HepG2 (cell line): ENCODE measurements around the gene SLC26A2. TPM values are rescaled to one million over a fixed set of nuclear protein-coding genes. Genes with fewer than 3 reads are reported as not detected.

ENCODE experiments used
- ATF2 ChIP-seq: sonication (generic); formaldehyde crosslinking; IDR thresholded peaks from 2 replicates; pipeline ENCODE4 v1.4.0; 2020; ENCODE audit warnings: missing genetic modification reagents
- ATM ChIP-seq: fragments of 450-650 bp; IDR thresholded peaks from 2 replicates; pipeline ENCODE4 v1.7.1; 2017; ENCODE audit warnings: mild to moderate bottlenecking, borderline replicate concordance
- FOXC1 ChIP-seq: sonication (generic); formaldehyde crosslinking; IDR thresholded peaks from 2 replicates; pipeline ENCODE4 v1.8.0; 2022; ENCODE audit warnings: mild to moderate bottlenecking, missing genetic modification reagents, borderline replicate concordance
- HOXD1 ChIP-seq: sonication (generic); formaldehyde crosslinking; IDR thresholded peaks from 2 replicates; pipeline ENCODE4 v1.5.0; 2020; ENCODE audit warnings: missing genetic modification reagents
- IKZF5 ChIP-seq: IDR thresholded peaks from 2 replicates; pipeline ENCODE4 v1.6.1; 2018; ENCODE audit warnings: missing genetic modification reagents, mild to moderate bottlenecking, missing compliant biosample characterization
- MLX ChIP-seq: IDR thresholded peaks from 2 replicates; pipeline ENCODE4 v1.6.1; 2016
- MYC ChIP-seq: sonication (generic); formaldehyde crosslinking; IDR thresholded peaks from 2 replicates; pipeline ENCODE4 v1.9.0; 2021; ENCODE audit warnings: missing genetic modification reagents, borderline replicate concordance
- PRMT3 ChIP-seq: sonication (generic); formaldehyde crosslinking; IDR thresholded peaks from 2 replicates; pipeline ENCODE4 v1.8.1; 2022; ENCODE audit warnings: low read depth, mild to moderate bottlenecking, moderate library complexity, missing genetic modification reagents, borderline replicate concordance
- SNAPC5 ChIP-seq: sonication (generic); formaldehyde crosslinking; IDR thresholded peaks from 2 replicates; pipeline ENCODE4 v1.8.1; 2023; ENCODE audit warnings: mild to moderate bottlenecking, missing genetic modification reagents, borderline replicate concordance
- TARDBP ChIP-seq: sonication (generic); formaldehyde crosslinking; IDR thresholded peaks from 2 replicates; pipeline ENCODE4 v1.8.0; 2022; ENCODE audit warnings: mild to moderate bottlenecking, missing genetic modification reagents
- TFDP1 ChIP-seq: IDR thresholded peaks from 2 replicates; pipeline ENCODE4 v1.6.1; 2016; ENCODE audit warnings: missing compliant biosample characterization, missing genetic modification reagents, borderline replicate concordance
- XRCC5 ChIP-seq: fragments of 200-400 bp; formaldehyde crosslinking; optimal IDR thresholded peaks from 2 replicates; pipeline ENCODE3; 2017; ENCODE audit warnings: mild to moderate bottlenecking, low read length
- ZNF280D ChIP-seq: sonication (generic); formaldehyde crosslinking; IDR thresholded peaks from 2 replicates; pipeline ENCODE4 v1.5.1; 2020; ENCODE audit warnings: mild to moderate bottlenecking, missing genetic modification reagents
- ZNF589 ChIP-seq: sonication (generic); formaldehyde crosslinking; conservative IDR thresholded peaks from 2 replicates; pipeline ENCODE4 v1.8.0; 2022; ENCODE audit warnings: mild to moderate bottlenecking, moderate library complexity, missing genetic modification reagents
- polyA plus RNA-seq, 8 experiments: library from polyadenylated mRNA; depleted of rRNA in 3 of 8; stranded (reverse) in 7 of 8; unstranded in 1 of 8; fragments of >200 nt; fragmentation: Illumina TruSeq in 4 of 8; extraction: Trizol in 4 of 8; gene quantifications; 2 replicates each; pipeline versions ENCODE4 v1.2.1 to v1.2.3, GENCODE V29; 2011 to 2016; ENCODE audit warnings: low read depth in 4 of 8, missing spikeins in 1 of 8, mixed read lengths in 1 of 8; ENCODE audit not compliant: insufficient read depth in 1 of 8
- total RNA-seq, 5 experiments: library from RNA; depleted of rRNA; stranded (reverse); fragments of >200 nt; fragmentation: Illumina TruSeq; extraction: Trizol; gene quantifications; 2 replicates each; pipeline ENCODE4 v1.2.3, GENCODE V29; 2016; ENCODE audit warnings: low read depth in 1 of 5
- TF ChIP-seq, protein P1 (sequence below): sonication (generic); formaldehyde crosslinking; IDR thresholded peaks from 2 replicates; pipeline ENCODE4 v1.4.0; 2020; ENCODE audit warnings: missing genetic modification reagents
- TF ChIP-seq, protein P2 (sequence below): sonication (generic); formaldehyde crosslinking; IDR thresholded peaks from 2 replicates; pipeline ENCODE4 v1.5.0; 2020; ENCODE audit warnings: mild to moderate bottlenecking, missing genetic modification reagents, moderate library complexity

Gene SLC26A2
- total and polyA plus RNA-seq, 2 of the 13 experiments (the other 11 are each of a cell fraction or from before 2014, with no cell fraction given) = 2.2 to 7.9 TPM

DNA sequence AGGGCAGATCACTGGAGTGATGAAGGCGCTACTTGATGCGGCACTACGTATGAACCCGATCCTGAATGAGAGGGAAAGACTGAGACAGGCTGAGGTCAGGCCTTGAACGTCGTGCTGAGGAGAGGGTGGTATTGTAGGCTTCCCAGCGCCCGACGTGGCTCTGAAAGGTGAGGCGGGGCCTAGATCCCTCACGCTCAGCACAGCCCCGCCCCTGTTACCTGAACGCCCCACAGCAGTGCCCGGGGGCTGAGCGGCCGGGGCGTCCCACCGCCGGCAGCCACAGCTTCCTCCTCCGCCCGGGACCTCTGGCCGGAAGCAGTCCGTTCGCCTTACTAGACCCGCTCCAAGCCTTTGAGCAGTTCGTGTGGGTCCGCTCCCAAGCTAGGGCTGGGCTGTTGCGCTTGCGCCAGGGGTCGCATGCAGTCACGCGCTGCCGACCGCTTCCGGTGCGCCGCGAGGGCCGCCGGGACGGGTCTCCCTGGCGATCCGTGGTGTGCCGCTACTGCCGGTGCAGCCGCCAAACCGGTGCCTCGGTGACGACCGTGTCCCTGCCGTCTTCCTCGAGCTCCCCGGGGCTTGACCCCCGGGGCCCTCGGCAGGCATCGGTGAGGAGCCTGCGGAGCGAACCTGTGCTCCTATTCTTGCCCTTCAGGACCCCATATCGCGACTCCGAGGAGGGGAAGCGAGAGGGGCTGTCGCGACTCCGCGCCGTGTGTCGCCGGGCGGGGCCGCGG, 39.9 kb downstream of the SLC26A2 start, which contains the start of the genes HMGXB3 and TIGD6 (continued):
- TF ChIP-seq, protein P1, sequence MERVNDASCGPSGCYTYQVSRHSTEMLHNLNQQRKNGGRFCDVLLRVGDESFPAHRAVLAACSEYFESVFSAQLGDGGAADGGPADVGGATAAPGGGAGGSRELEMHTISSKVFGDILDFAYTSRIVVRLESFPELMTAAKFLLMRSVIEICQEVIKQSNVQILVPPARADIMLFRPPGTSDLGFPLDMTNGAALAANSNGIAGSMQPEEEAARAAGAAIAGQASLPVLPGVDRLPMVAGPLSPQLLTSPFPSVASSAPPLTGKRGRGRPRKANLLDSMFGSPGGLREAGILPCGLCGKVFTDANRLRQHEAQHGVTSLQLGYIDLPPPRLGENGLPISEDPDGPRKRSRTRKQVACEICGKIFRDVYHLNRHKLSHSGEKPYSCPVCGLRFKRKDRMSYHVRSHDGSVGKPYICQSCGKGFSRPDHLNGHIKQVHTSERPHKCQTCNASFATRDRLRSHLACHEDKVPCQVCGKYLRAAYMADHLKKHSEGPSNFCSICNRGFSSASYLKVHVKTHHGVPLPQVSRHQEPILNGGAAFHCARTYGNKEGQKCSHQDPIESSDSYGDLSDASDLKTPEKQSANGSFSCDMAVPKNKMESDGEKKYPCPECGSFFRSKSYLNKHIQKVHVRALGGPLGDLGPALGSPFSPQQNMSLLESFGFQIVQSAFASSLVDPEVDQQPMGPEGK (CRISPR knock-in tag) = peak; percentile 73; the same call in 1 of the 2 replicates
- TF ChIP-seq MYC (CRISPR knock-in tag) (peak; percentile 91), SNAPC5 (CRISPR knock-in tag) (0 out of 2 replicates have a peak, but pooled peaks have one; percentile 25), XRCC5 (peak; percentile 90), FOXC1 (peak; percentile 88), PRMT3 (no peak), ZNF280D (CRISPR knock-in tag) (peak; percentile 88), ATM (no peak), HOXD1 (CRISPR knock-in tag) (peak; percentile 76), MLX (CRISPR knock-in tag) (0 out of 2 replicates have a peak, but pooled peaks have one; percentile 64), TARDBP (CRISPR knock-in tag) (peak; percentile 48; the same call in 1 of the 2 replicates), ZNF589 (no peak; the same call in 1 of the 2 replicates), ATF2 (CRISPR knock-in tag) (peak; percentile 73), IKZF5 (CRISPR knock-in tag) (peak; percentile 94), TFDP1 (peak; percentile 56; the same call in 1 of the 2 replicates)
- TF ChIP-seq, protein P2, sequence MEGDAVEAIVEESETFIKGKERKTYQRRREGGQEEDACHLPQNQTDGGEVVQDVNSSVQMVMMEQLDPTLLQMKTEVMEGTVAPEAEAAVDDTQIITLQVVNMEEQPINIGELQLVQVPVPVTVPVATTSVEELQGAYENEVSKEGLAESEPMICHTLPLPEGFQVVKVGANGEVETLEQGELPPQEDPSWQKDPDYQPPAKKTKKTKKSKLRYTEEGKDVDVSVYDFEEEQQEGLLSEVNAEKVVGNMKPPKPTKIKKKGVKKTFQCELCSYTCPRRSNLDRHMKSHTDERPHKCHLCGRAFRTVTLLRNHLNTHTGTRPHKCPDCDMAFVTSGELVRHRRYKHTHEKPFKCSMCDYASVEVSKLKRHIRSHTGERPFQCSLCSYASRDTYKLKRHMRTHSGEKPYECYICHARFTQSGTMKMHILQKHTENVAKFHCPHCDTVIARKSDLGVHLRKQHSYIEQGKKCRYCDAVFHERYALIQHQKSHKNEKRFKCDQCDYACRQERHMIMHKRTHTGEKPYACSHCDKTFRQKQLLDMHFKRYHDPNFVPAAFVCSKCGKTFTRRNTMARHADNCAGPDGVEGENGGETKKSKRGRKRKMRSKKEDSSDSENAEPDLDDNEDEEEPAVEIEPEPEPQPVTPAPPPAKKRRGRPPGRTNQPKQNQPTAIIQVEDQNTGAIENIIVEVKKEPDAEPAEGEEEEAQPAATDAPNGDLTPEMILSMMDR (CRISPR knock-in tag) = peak; percentile 43
